CD14-positive monocyte (primary cell): ENCODE measurements around the gene MYO7B. TPM values are rescaled to one million over a fixed set of nuclear protein-coding genes. Genes with fewer than 3 reads are reported as not detected.

Source experiments
- DNase-seq, 3 donors: peaks; one replicate each; pipeline ENCODE4 v3.0.0-alpha.2; 2011 to 2022
- H2AFZ ChIP-seq: 2 replicates; pipeline ENCODE4 v1.6.0; 2012; ENCODE audit warnings: mild to moderate bottlenecking, low read depth, low read length, inconsistent platforms; ENCODE audit not compliant: insufficient read depth, poor library complexity, severe bottlenecking
- H3K27ac ChIP-seq, 2 donors: 1 replicate in 1 of 2; 2 replicates in 1 of 2; pipeline ENCODE4 v1.5.1; 2012 to 2013; ENCODE audit warnings: low read length in 2 of 2, control low read depth in 1 of 2, inconsistent platforms in 1 of 2, low read depth in 1 of 2, mild to moderate bottlenecking in 1 of 2
- H3K27me3 ChIP-seq, 2 donors: one replicate each; pipeline versions ENCODE4 v1.6.0 to v1.6.1; 2011 to 2013; ENCODE audit warnings: low read length in 2 of 2; ENCODE audit not compliant: control insufficient read depth in 2 of 2, insufficient read depth in 2 of 2
- H3K36me3 ChIP-seq, 2 donors: replicated peaks in 1 of 2; 1 replicate in 1 of 2; 2 replicates in 1 of 2; pipeline versions ENCODE4 v1.5.1 to v1.6.1; 2012 to 2013; ENCODE audit warnings: low read length in 2 of 2, control low read depth in 1 of 2, inconsistent platforms in 1 of 2, mild to moderate bottlenecking in 1 of 2; ENCODE audit not compliant: insufficient read depth in 2 of 2, control insufficient read depth in 1 of 2
- H3K4me1 ChIP-seq, 2 donors: 1 replicate in 1 of 2; 2 replicates in 1 of 2; pipeline versions ENCODE4 v1.5.1 to v1.6.1; 2012 to 2013; ENCODE audit warnings: low read length in 2 of 2, control low read depth in 1 of 2, inconsistent platforms in 1 of 2, mild to moderate bottlenecking in 1 of 2, moderate library complexity in 1 of 2; ENCODE audit not compliant: insufficient read depth in 2 of 2, control insufficient read depth in 1 of 2
- H3K4me2 ChIP-seq: replicated peaks from 2 replicates; pipeline ENCODE3; 2012; ENCODE audit warnings: low read length, moderate library complexity, mild to moderate bottlenecking; ENCODE audit not compliant: poor library complexity, severe bottlenecking; ENCODE audit errors: extremely low read depth
- H3K4me3 ChIP-seq, 3 experiments: fragments of 200-600 bp in 1 of 3; sonication (generic) in 1 of 3; replicated peaks in 1 of 3; 1 replicate in 2 of 3; 2 replicates in 1 of 3; pipeline ENCODE4 v1.5.1; 2011 to 2013; ENCODE audit warnings: low read length in 3 of 3, mild to moderate bottlenecking in 3 of 3, control low read depth in 2 of 3, low read depth in 2 of 3, inconsistent platforms in 1 of 3, moderate library complexity in 1 of 3
- H3K79me2 ChIP-seq: 2 replicates; pipeline ENCODE4 v1.6.0; 2012; ENCODE audit warnings: mild to moderate bottlenecking, control low read depth, inconsistent platforms, low read length, moderate library complexity; ENCODE audit not compliant: insufficient read depth
- H3K9ac ChIP-seq: 2 replicates; pipeline ENCODE4 v1.6.0; 2017; ENCODE audit warnings: low read length, mild to moderate bottlenecking; ENCODE audit not compliant: insufficient read depth, poor library complexity, severe bottlenecking
- H3K9me3 ChIP-seq, 2 donors: replicated peaks in 1 of 2; 1 replicate in 1 of 2; 2 replicates in 1 of 2; pipeline versions ENCODE4 v1.5.1 to v1.6.1; 2012 to 2013; ENCODE audit warnings: low read length in 2 of 2, control low read depth in 1 of 2; ENCODE audit not compliant: control insufficient read depth in 1 of 2, insufficient read depth in 1 of 2
- H4K20me1 ChIP-seq: 2 replicates; pipeline ENCODE4 v1.6.0; 2012; ENCODE audit warnings: mild to moderate bottlenecking, low read length, control low read depth, moderate library complexity; ENCODE audit not compliant: insufficient read depth
- H3K27ac Mint-ChIP-seq, 7 donors: one replicate each; pipeline ENCODE4 v1.8.0; 2020; ENCODE audit warnings: mild to moderate bottlenecking in 7 of 7, mixed read lengths in 7 of 7, moderate library complexity in 6 of 7, inconsistent platforms in 2 of 7
- H3K27me3 Mint-ChIP-seq, 3 donors: one replicate each; pipeline ENCODE4 v1.8.0; 2021 to 2022; ENCODE audit warnings: low read depth in 3 of 3, mild to moderate bottlenecking in 3 of 3, mixed read lengths in 3 of 3, moderate library complexity in 3 of 3, inconsistent platforms in 1 of 3
- H3K36me3 Mint-ChIP-seq, 2 donors: one replicate each; pipeline ENCODE4 v1.8.0; 2020; ENCODE audit warnings: mixed read lengths in 2 of 2, inconsistent platforms in 1 of 2, mild to moderate bottlenecking in 1 of 2
- H3K4me1 Mint-ChIP-seq: one replicate; pipeline ENCODE4 v1.8.0; 2020; ENCODE audit warnings: mild to moderate bottlenecking, mixed read lengths
- H3K4me3 Mint-ChIP-seq, 2 donors: one replicate each; pipeline ENCODE4 v1.8.0; 2020; ENCODE audit warnings: mild to moderate bottlenecking in 2 of 2, mixed read lengths in 2 of 2, moderate library complexity in 1 of 2
- H3K9me3 Mint-ChIP-seq, 7 donors: one replicate each; pipeline ENCODE4 v1.8.0; 2020 to 2022; ENCODE audit warnings: mixed read lengths in 7 of 7, mild to moderate bottlenecking in 6 of 7, moderate library complexity in 6 of 7, inconsistent platforms in 2 of 7
- CTCF ChIP-seq: fragments of 200-600 bp; IDR thresholded peaks from one replicate; pipeline ENCODE4 v1.8.0; 2022; ENCODE audit warnings: antibody characterized with exemption, mild to moderate bottlenecking
- WGBS: methylation state at CpG from one replicate; pipeline ENCODE4 v1.1.5; 2013; ENCODE audit warnings: missing lambda C conversion rate; ENCODE audit not compliant: insufficient coverage; 5-methylcytosine and 5-hydroxymethylcytosine counted together
- intact Hi-C, 2 donors: fragments of 100-400 bp; cut with micrococcal nuclease; formaldehyde crosslinking; loops; one replicate each; pipeline versions ENCODE4 v1.15.0 to v1.15.1; 2023
- polyA plus RNA-seq, 3 donors: library from polyadenylated mRNA; depleted of rRNA in 1 of 3; unstranded in 2 of 3; stranded (reverse) in 1 of 3; fragments of 300-500 nt in 2 of 3; fragments of >200 nt in 1 of 3; fragmentation: Illumina TruSeq in 2 of 3; gene quantifications; 1 replicate in 2 of 3; 2 replicates in 1 of 3; pipeline ENCODE4 v1.2.3, GENCODE V29; 2012 to 2021

MYO7B gene
- polyA plus RNA-seq, 3 donors: 7.3 to 9.8 (median 9.0) TPM

GRCh38 chr2:127629637-127630036 lies 94.2 kb downstream of the MYO7B start:
- no peaks in the 10 kb centered on the region for H3K79me2 ChIP-seq
- H3K27ac ChIP-seq: peak overlapping the region; percentile 84 to 86
- H3K4me3 Mint-ChIP-seq: peak overlapping the region in 1 of 2 donors; percentile 67
- DNase-seq: no peak
- H3K27me3 ChIP-seq: no peaks in the 10 kb centered on the region
- H3K9me3 Mint-ChIP-seq: no peaks in the 10 kb centered on the region
- H3K36me3 Mint-ChIP-seq: peaks cover 0 to under 1% of the 10 kb centered on the region in 2 donors
- intact Hi-C loops: no loop called here
- TF ChIP-seq CTCF: no peak
- H3K9me3 ChIP-seq: no peaks in the 10 kb centered on the region
- no peaks in the 10 kb centered on the region for H4K20me1 ChIP-seq
- peaks cover 49% of the 10 kb centered on the region for H3K4me1 Mint-ChIP-seq
- H3K27ac Mint-ChIP-seq: peak overlapping the region; percentile 60 to 94 (median 92)
- WGBS: 97% methylated on average over 7 of the region's 9 CpGs
- H3K9ac ChIP-seq: peak overlapping the region; percentile 35
- peak overlapping the region; percentile 61 for H2AFZ ChIP-seq
- peaks cover 0 to 7% (median 3%) of the 10 kb centered on the region in 3 donors for H3K27me3 Mint-ChIP-seq
- H3K4me2 ChIP-seq: peak overlapping the region; percentile 41
- no peaks in the 10 kb centered on the region for H3K36me3 ChIP-seq
- peak overlapping the region in 1 of 3 experiments; percentile 40 for H3K4me3 ChIP-seq
- H3K4me1 ChIP-seq: peaks cover 54 to 57% of the 10 kb centered on the region in 2 donors

- peaks cover 0 to 5% (median 3%) of the 10 kb centered on the region in 3 donors for H3K27me3 Mint-ChIP-seq
- Histone ChIP-seq H3K9me3 (no peaks in the 10 kb centered on the region), H3K79me2 (no peaks in the 10 kb centered on the region), H3K36me3 (no peaks in the 10 kb centered on the region), H3K27ac (peak overlapping the region; percentile 84 to 86), H3K4me1 (peaks cover 54 to 63% of the 10 kb centered on the region in 2 donors), H2AFZ (peak overlapping the region; percentile 61), H3K27me3 (no peaks in the 10 kb centered on the region), H3K9ac (peak overlapping the region; percentile 62), H4K20me1 (no peaks in the 10 kb centered on the region), H3K4me2 (peak overlapping the region; percentile 41), H3K4me3 (peak overlapping the region in 1 of 3 experiments; percentile 40)
- no peaks in the 10 kb centered on the region for H3K9me3 Mint-ChIP-seq
- H3K36me3 Mint-ChIP-seq: peaks cover 0 to 3% of the 10 kb centered on the region in 2 donors
- peak; percentile 61 to 73 (median 64) for DNase-seq
- peaks cover 51% of the 10 kb centered on the region for H3K4me1 Mint-ChIP-seq
- TF ChIP-seq CTCF: no peak
- peak overlapping the region; percentile 24 to 67 for H3K4me3 Mint-ChIP-seq
- peak overlapping the region; percentile 87 to 94 (median 93) for H3K27ac Mint-ChIP-seq
- WGBS: 20% methylated on average over 8 of the region's 10 CpGs
- intact Hi-C loops: no loop called here
Observed at GRCh38 chr2:127630096-127630863, 94.8 kb downstream of the MYO7B start.
